K562 (cell line): ENCODE measurements around the gene INSR. TPM values are rescaled to one million over a fixed set of nuclear protein-coding genes. Genes with fewer than 3 reads are reported as not detected.
"Not testable (repeated sequence)": the region's sequence is repeated elsewhere in the genome, so short reads cannot be mapped to it uniquely, and the experiment has no call there.

Experiments used
- ATAC-seq: fragments of 200-7000 bp; cut with Tn5 transposase; 3 replicates; pipeline ENCODE4 v1.9.1; 2020; ENCODE audit warnings: moderate library complexity
- BruUV-seq: library from RNA; stranded (reverse); fragments of 400-500 nt; replicated peaks from 2 replicates; lab custom pipeline; 2021; lab: Mats Ljungman, UMichigan
- CTCF ChIA-PET: fragments of 300-600 bp; formaldehyde crosslinking; extraction: SDS; loops from one replicate; lab custom pipeline; 2021; ENCODE audit warnings: low intra/inter-chr PET ratio; lab: Yijun Ruan, JAX
- POLR2A ChIA-PET: fragments of 300-600, 350-650 bp; sonication (Branson Sonifier 250); formaldehyde crosslinking; extraction: SDS; loops from one replicate; lab custom pipeline; 2021; ENCODE audit warnings: antibody characterized with exemption, inconsistent platforms; lab: Yijun Ruan, JAX
- DNase-seq, 4 experiments: peaks; one replicate each; pipeline versions ENCODE4 v3.0.0 to v3.0.0-alpha.2; 2011 to 2018; ENCODE audit warnings: low spot score in 3 of 4, mixed read lengths in 3 of 4; ENCODE audit errors: extremely low read depth in 1 of 4
- FAIRE-seq: peaks from 2 replicates; lab custom pipeline; 2011; peaks lifted over from hg19 to GRCh38; lab: Jason Lieb, UNC
- H2AFZ ChIP-seq: 2 replicates; pipeline ENCODE4 v1.6.0; 2011; ENCODE audit warnings: low read depth, low read length, control low read depth, inconsistent platforms
- H3K27ac ChIP-seq: fragments of 200-600 bp; 3 replicates; pipeline ENCODE4 v1.8.0; 2011; ENCODE audit warnings: low read depth, mild to moderate bottlenecking, control low read depth, inconsistent platforms, low read length, moderate library complexity, mixed read lengths; ENCODE audit errors: extremely low read depth
- H3K27me3 ChIP-seq, 2 experiments: fragments of 300-600 bp in 1 of 2; 2 replicates in 1 of 2; 3 replicates in 1 of 2; pipeline versions ENCODE4 v1.6.0 to v1.8.0; 2011; ENCODE audit warnings: inconsistent platforms in 2 of 2, low read length in 2 of 2, mild to moderate bottlenecking in 1 of 2, mixed read lengths in 1 of 2, moderate library complexity in 1 of 2; ENCODE audit not compliant: control insufficient read depth in 2 of 2, insufficient read depth in 2 of 2
- H3K36me3 ChIP-seq: fragments of 300-600 bp; 3 replicates; pipeline ENCODE4 v1.8.0; 2011; ENCODE audit warnings: mild to moderate bottlenecking, low read length, inconsistent platforms; ENCODE audit not compliant: control insufficient read depth, insufficient read depth
- H3K4me1 ChIP-seq, 2 experiments: fragments of 200-600 bp in 1 of 2; replicated peaks in 1 of 2; 2 replicates in 1 of 2; 3 replicates in 1 of 2; pipeline versions ENCODE4 v1.5.1 to v1.8.0; 2011; ENCODE audit warnings: inconsistent platforms in 2 of 2, low read length in 2 of 2, mild to moderate bottlenecking in 1 of 2, mixed read lengths in 1 of 2, moderate library complexity in 1 of 2; ENCODE audit not compliant: control insufficient read depth in 2 of 2, insufficient read depth in 2 of 2
- H3K4me2 ChIP-seq: 2 replicates; pipeline ENCODE4 v1.6.1; 2011; ENCODE audit warnings: low read length, control low read depth, inconsistent platforms, mixed read lengths; ENCODE audit not compliant: insufficient read depth
- H3K4me3 ChIP-seq: fragments of 200-600 bp; sonication (generic), shearing (Covaris generic); 2 replicates; pipeline ENCODE4 v1.5.1; 2016; ENCODE audit warnings: control low read depth, inconsistent platforms
- H3K79me2 ChIP-seq: fragments of 200-600 bp; 3 replicates; pipeline ENCODE4 v1.8.0; 2011; ENCODE audit warnings: low read length, inconsistent platforms; ENCODE audit not compliant: control insufficient read depth, insufficient read depth
- H3K9ac ChIP-seq, 2 experiments: 2 replicates each; pipeline versions ENCODE4 v1.6.0 to v1.6.1; 2011; ENCODE audit warnings: low read depth in 2 of 2, low read length in 2 of 2, control low read depth in 1 of 2, inconsistent platforms in 1 of 2, mild to moderate bottlenecking in 1 of 2, mixed read lengths in 1 of 2; ENCODE audit not compliant: insufficient read depth in 1 of 2
- H3K9me1 ChIP-seq: one replicate; pipeline ENCODE4 v1.6.0; 2011; ENCODE audit warnings: inconsistent platforms, mild to moderate bottlenecking, low read length, moderate library complexity; ENCODE audit not compliant: control insufficient read depth, insufficient read depth
- H3K9me3 ChIP-seq: replicated peaks from 2 replicates; pipeline ENCODE4 v1.5.1; 2011; ENCODE audit warnings: low read depth, low read length, inconsistent platforms; ENCODE audit not compliant: control insufficient read depth, insufficient read depth
- H4K20me1 ChIP-seq: replicated peaks from 2 replicates; pipeline ENCODE4 v1.6.1; 2011; ENCODE audit warnings: low read length, inconsistent platforms, mixed read lengths; ENCODE audit not compliant: control insufficient read depth, insufficient read depth
- EHMT2 ChIP-seq: fragments of 450-650 bp; IDR thresholded peaks from 2 replicates; pipeline ENCODE4 v1.6.1; 2018; ENCODE audit warnings: antibody characterized with exemption
- MTA1 ChIP-seq: fragments of 450-650 bp; IDR thresholded peaks from 2 replicates; pipeline ENCODE4 v1.6.1; 2017; ENCODE audit warnings: borderline replicate concordance
- PCBP1 ChIP-seq: fragments of 200-400 bp; formaldehyde crosslinking; IDR thresholded peaks from 2 replicates; pipeline ENCODE4 v1.6.1; 2018; ENCODE audit warnings: mild to moderate bottlenecking, low read depth, low read length; ENCODE audit not compliant: poor library complexity, severe bottlenecking
- TAF9B ChIP-seq: fragments of 450-650 bp; IDR thresholded peaks from 2 replicates; pipeline ENCODE4 v1.6.1; 2018; ENCODE audit warnings: mild to moderate bottlenecking; ENCODE audit not compliant: partially characterized antibody
- WGBS: fragments of 100-300 bp; shearing (Covaris generic); methylation state at CpG from one replicate; pipeline ENCODE4 v1.1.6; 2016; ENCODE audit warnings: low coverage, mixed read lengths; ENCODE audit not compliant: insufficient coverage; ENCODE audit errors: missing lambda C conversion rate; 5-methylcytosine and 5-hydroxymethylcytosine counted together
- in situ Hi-C: fragments of 300-500 bp; cut with MboI; formaldehyde crosslinking; loops from 4 replicates; pipeline ENCODE4 v1.15.0; 2018; ENCODE audit warnings: inconsistent platforms, mixed read lengths
- intact Hi-C: fragments of 100-400 bp; cut with micrococcal nuclease; formaldehyde crosslinking; loops from 2 replicates; pipeline ENCODE4 v1.14.2; 2022
- polyA plus RNA-seq, 8 experiments: library from polyadenylated mRNA; depleted of rRNA in 4 of 8; stranded (reverse) in 5 of 8; unstranded in 3 of 8; fragments of >200 nt; fragmentation: Nextera tagmentation in 2 of 8; fragmentation: Illumina TruSeq in 1 of 8; extraction: Ambion mirVana in 2 of 8; extraction: Trizol in 1 of 8; gene quantifications; 2 replicates each; pipeline versions ENCODE4 v1.2.1 to v1.2.3, GENCODE V29; 2011 to 2014; ENCODE audit warnings: inconsistent platforms in 1 of 8, missing spikeins in 1 of 8
- total RNA-seq, 7 experiments: library from RNA; depleted of rRNA in 6 of 7; stranded (reverse); fragments of >200 nt in 6 of 7; fragmentation: Illumina TruSeq in 2 of 7; extraction: Trizol in 2 of 7; gene quantifications; 2 replicates each; pipeline versions ENCODE4 v1.2.1 to v1.2.3, GENCODE V29; 2011 to 2021; ENCODE audit warnings: low replicate concordance in 1 of 7

The INSR gene
- total and polyA plus RNA-seq, 9 of the 15 experiments (the other 6 are each of a cell fraction or from before 2014, with no cell fraction given): 0.04 to 0.88 (median 0.41) TPM

GRCh38 chr19:7228935-7229541, 65.2 kb downstream of the INSR start:
- no TSS peak for BruUV-seq
- POLR2A ChIA-PET: no interaction called here
- FAIRE-seq (no peak), DNase-seq (no peak), ATAC-seq (no peak)
- no peak overlapping the region for H3K27ac ChIP-seq
- CTCF ChIA-PET: no interaction called here
- H3K4me3 ChIP-seq: no peak overlapping the region
- H3K9ac ChIP-seq: no peak overlapping the region
- no peaks in the 10 kb centered on the region for H3K9me3 ChIP-seq
- H3K36me3 ChIP-seq: no peaks in the 10 kb centered on the region
- no peaks in the 10 kb centered on the region for H3K4me1 ChIP-seq
- TF ChIP-seq TAF9B: no peak
- TF ChIP-seq EHMT2: 0 out of 2 replicates have a peak, but pooled peaks have one; percentile 25
- H2AFZ ChIP-seq: no peak overlapping the region
- in situ Hi-C loops (no loop called here), intact Hi-C loops (no loop called here)
- no peaks in the 10 kb centered on the region for H3K79me2 ChIP-seq
- H3K27me3 ChIP-seq: peaks cover 0 to 31% of the 10 kb centered on the region in 2 experiments; a peak in 2 of 5 replicates
- H4K20me1 ChIP-seq: peaks cover 4% of the 10 kb centered on the region; the same call in 1 of the 2 replicates
- no peaks in the 10 kb centered on the region for H3K9me1 ChIP-seq
- 0% methylated on average over 1 of the region's 1 CpG for WGBS
- H3K4me2 ChIP-seq: no peak overlapping the region

- ChIA-PET POLR2A (no interaction called here), CTCF (no interaction called here)
- ATAC-seq: no peak
- no peaks in the 10 kb centered on the region for H3K9me3 ChIP-seq
- no peak overlapping the region for H3K4me2 ChIP-seq
- H3K27ac ChIP-seq: no peak overlapping the region
- FAIRE-seq: no peak
- peaks cover 4% of the 10 kb centered on the region; the same call in 1 of the 2 replicates for H4K20me1 ChIP-seq
- intact Hi-C loops: no loop called here
- H3K4me1 ChIP-seq: no peaks in the 10 kb centered on the region
- in situ Hi-C loops: no loop called here
- no TSS peak for BruUV-seq
- H2AFZ ChIP-seq: no peak overlapping the region
- no peak for DNase-seq
- no peak for TF ChIP-seq MTA1
- TF ChIP-seq PCBP1: no peak
- TF ChIP-seq, all 486 proteins: peak for 0
- H3K36me3 ChIP-seq: no peaks in the 10 kb centered on the region
- WGBS: 5% methylated on average over 6 of the region's 6 CpGs
- no peak overlapping the region for H3K9ac ChIP-seq
- no peak overlapping the region for H3K4me3 ChIP-seq
- H3K79me2 ChIP-seq: no peaks in the 10 kb centered on the region
- H3K27me3 ChIP-seq: peaks cover 0 to 26% of the 10 kb centered on the region in 2 experiments; a peak in 2 of 5 replicates
- no peaks in the 10 kb centered on the region for H3K9me1 ChIP-seq
These were observed 66.5 kb downstream of the INSR start for GRCh38 chr19:7227735-7228134.

GRCh38 chr19:7227149-7227548, 67.1 kb downstream of the INSR start:
- CTCF ChIA-PET: not testable (repeated sequence)

More at GRCh38 chr19:7227149-7227548, 67.1 kb downstream of the INSR start:
- FAIRE-seq, BruUV-seq, H3K79me2 ChIP-seq, ATAC-seq, H3K4me2 ChIP-seq, H4K20me1 ChIP-seq, H3K36me3 ChIP-seq, intact Hi-C loops, DNase-seq, H3K9ac ChIP-seq, POLR2A ChIA-PET, in situ Hi-C loops, H3K9me1 ChIP-seq, H3K4me3 ChIP-seq, H3K9me3 ChIP-seq, H2AFZ ChIP-seq, H3K4me1 ChIP-seq, H3K27ac ChIP-seq: not testable (repeated sequence)
- peaks cover 0 to 23% of the 10 kb centered on the region in 2 experiments; a peak in 2 of 5 replicates for H3K27me3 ChIP-seq
- 5% methylated on average over 5 of the region's 5 CpGs for WGBS
